Activated T-helper 1 cell treated with anti-CD3 and anti-CD28 coated beads, Interleukin-12 subunit alpha, Interleukin-12 subunit beta, Interleukin-2, Interleukin-4 antibody, amounts not matched to agents 30 ng/mL and 10 ng/mL and 1 ng/mL, durations not matched to agents 14 hours and 24 hours and 36 hours (primary cell): ENCODE measurements around the gene RAB10. TPM values are rescaled to one million over a fixed set of nuclear protein-coding genes. Genes with fewer than 3 reads are reported as not detected.

ENCODE experiments used
- DNase-seq: peaks from one replicate; pipeline ENCODE4 v3.0.0; 2021; ENCODE audit warnings: low spot score
- H3K27ac Mint-ChIP-seq: one replicate; pipeline ENCODE4 v1.8.0; 2021; ENCODE audit warnings: mild to moderate bottlenecking, mixed read lengths
- H3K27me3 Mint-ChIP-seq: one replicate; pipeline ENCODE4 v1.8.0; 2022; ENCODE audit warnings: mild to moderate bottlenecking, moderate library complexity, mixed read lengths; ENCODE audit not compliant: insufficient read depth
- H3K36me3 Mint-ChIP-seq: one replicate; pipeline ENCODE4 v1.8.0; 2021; ENCODE audit warnings: low read depth, mixed read lengths
- H3K4me1 Mint-ChIP-seq: one replicate; pipeline ENCODE4 v1.8.0; 2021; ENCODE audit warnings: low read depth, mixed read lengths
- H3K4me3 Mint-ChIP-seq: one replicate; pipeline ENCODE4 v1.8.0; 2021; ENCODE audit warnings: mild to moderate bottlenecking, moderate library complexity, mixed read lengths
- H3K9me3 Mint-ChIP-seq: one replicate; pipeline ENCODE4 v1.8.0; 2021; ENCODE audit warnings: mixed read lengths
- intact Hi-C: fragments of 100-400 bp; cut with micrococcal nuclease; formaldehyde crosslinking; loops from one replicate; pipeline ENCODE4 v1.15.1; 2024
- total RNA-seq: library from RNA; stranded (reverse); gene quantifications from 2 replicates; pipeline ENCODE4 v1.2.3, GENCODE V29; 2022

RAB10 gene
- total RNA-seq, 1 donor from 2014 or later = 130 TPM

DNA sequence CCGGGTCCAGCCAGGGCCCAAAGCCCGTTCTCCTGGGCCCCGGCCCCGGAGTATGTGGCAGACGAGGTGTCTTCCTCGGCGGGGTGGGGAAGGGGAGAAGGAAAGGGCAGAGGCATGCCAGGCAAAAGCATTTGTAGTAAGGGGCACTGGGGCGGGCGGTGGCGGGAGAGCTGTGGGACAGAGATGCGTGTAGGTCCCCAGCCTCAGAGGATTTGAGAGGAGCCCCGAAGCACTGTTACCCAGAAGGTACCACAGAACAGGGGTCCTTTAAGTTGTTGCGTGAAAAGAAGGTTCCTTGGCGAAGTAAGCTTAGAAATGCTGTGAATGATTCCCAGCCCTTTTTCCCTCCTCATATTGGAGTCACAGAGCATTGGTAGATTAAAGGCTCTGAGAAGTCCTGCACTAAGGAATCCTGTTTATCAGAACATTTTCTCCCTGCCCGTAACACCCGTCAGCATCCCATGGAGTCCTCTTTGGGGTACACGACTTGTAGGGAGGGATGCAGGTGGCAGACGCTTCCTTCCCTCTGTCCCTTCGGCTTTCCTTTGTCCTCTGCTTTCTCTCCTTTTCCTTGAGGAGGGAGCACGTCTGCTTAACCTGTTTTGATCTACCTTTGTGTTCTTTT is 151.5 kb downstream of the RAB10 start:
- intact Hi-C loops = loop anchor here (1.0 to 2.0 kb wide), 2 partner anchors 59 to 145 kb away; partner anchors contain the start of genes HADHA and HADHB
- peaks cover 8% of the 10 kb centered on the region for H3K4me1 Mint-ChIP-seq
- no peaks in the 10 kb centered on the region for H3K36me3 Mint-ChIP-seq
- no peaks in the 10 kb centered on the region for H3K9me3 Mint-ChIP-seq
- H3K27ac Mint-ChIP-seq = peak overlapping the region; percentile 52
- peaks cover 17% of the 10 kb centered on the region for H3K27me3 Mint-ChIP-seq
- DNase-seq = no peak
- peak overlapping the region; percentile 81 for H3K4me3 Mint-ChIP-seq

GRCh38 chr2:26185954-26186770 is 152.3 kb downstream of the RAB10 start:
- Mint-ChIP-seq H3K27ac (peak overlapping the region; percentile 38), H3K4me1 (peaks cover 8% of the 10 kb centered on the region), H3K9me3 (no peaks in the 10 kb centered on the region), H3K4me3 (peak overlapping the region; percentile 81), H3K27me3 (peaks cover 10% of the 10 kb centered on the region), H3K36me3 (peaks cover 6% of the 10 kb centered on the region)
- DNase-seq = no peak
- intact Hi-C loops = loop anchor here (1.0 to 2.0 kb wide), 2 partner anchors 59 to 144 kb away; partner anchors contain the start of genes HADHA and HADHB

Other genes with a start within 250 kb of the RAB10 start
- gene ASXL2, start 155.6 kb upstream of the RAB10 start, total RNA-seq = 48.9 and 54.4 TPM in 2 replicates
- gene KIF3C, start 51.6 kb upstream of the RAB10 start, total RNA-seq = 5.3 and 6.2 TPM in 2 replicates
- gene GAREM2, start 139.0 kb downstream of the RAB10 start, total RNA-seq = 6.1 and 7.4 TPM in 2 replicates
- 96.8 and 99.9 TPM in 2 replicates for gene HADHA, start 210.5 kb downstream of the RAB10 start, total RNA-seq
- gene HADHB, start 210.9 kb downstream of the RAB10 start, total RNA-seq = 78.8 and 78.9 TPM in 2 replicates